22Rv1 (cell line): ENCODE measurements around the gene LRMDA.

Experiments
- H3K27ac ChIP-seq: fragments of 450-650 bp; 2 replicates; pipeline ENCODE4 v1.5.1; 2017
- ZFX ChIP-seq: fragments of 450-650 bp; IDR thresholded peaks from 2 replicates; pipeline ENCODE4 v1.6.1; 2017; ENCODE audit warnings: antibody characterized with exemption, borderline replicate concordance
- TF ChIP-seq, protein P1 (sequence below): fragments of 450-650 bp; IDR thresholded peaks from 2 replicates; pipeline ENCODE4 v1.5.1; 2017; ENCODE audit warnings: mild to moderate bottlenecking

LRMDA gene

GRCh38 chr10:75597773-75598440, 166.5 kb downstream of the LRMDA start:
- no peak overlapping the region for H3K27ac ChIP-seq
- no peak for TF ChIP-seq ZFX
- TF ChIP-seq, protein P1, sequence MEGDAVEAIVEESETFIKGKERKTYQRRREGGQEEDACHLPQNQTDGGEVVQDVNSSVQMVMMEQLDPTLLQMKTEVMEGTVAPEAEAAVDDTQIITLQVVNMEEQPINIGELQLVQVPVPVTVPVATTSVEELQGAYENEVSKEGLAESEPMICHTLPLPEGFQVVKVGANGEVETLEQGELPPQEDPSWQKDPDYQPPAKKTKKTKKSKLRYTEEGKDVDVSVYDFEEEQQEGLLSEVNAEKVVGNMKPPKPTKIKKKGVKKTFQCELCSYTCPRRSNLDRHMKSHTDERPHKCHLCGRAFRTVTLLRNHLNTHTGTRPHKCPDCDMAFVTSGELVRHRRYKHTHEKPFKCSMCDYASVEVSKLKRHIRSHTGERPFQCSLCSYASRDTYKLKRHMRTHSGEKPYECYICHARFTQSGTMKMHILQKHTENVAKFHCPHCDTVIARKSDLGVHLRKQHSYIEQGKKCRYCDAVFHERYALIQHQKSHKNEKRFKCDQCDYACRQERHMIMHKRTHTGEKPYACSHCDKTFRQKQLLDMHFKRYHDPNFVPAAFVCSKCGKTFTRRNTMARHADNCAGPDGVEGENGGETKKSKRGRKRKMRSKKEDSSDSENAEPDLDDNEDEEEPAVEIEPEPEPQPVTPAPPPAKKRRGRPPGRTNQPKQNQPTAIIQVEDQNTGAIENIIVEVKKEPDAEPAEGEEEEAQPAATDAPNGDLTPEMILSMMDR, result no peak

- no peak overlapping the region for H3K27ac ChIP-seq
- TF ChIP-seq ZFX, result no peak
- TF ChIP-seq, protein P1, result no peak
These were observed 167.6 kb downstream of the LRMDA start for GRCh38 chr10:75598998-75599397.

DNA sequence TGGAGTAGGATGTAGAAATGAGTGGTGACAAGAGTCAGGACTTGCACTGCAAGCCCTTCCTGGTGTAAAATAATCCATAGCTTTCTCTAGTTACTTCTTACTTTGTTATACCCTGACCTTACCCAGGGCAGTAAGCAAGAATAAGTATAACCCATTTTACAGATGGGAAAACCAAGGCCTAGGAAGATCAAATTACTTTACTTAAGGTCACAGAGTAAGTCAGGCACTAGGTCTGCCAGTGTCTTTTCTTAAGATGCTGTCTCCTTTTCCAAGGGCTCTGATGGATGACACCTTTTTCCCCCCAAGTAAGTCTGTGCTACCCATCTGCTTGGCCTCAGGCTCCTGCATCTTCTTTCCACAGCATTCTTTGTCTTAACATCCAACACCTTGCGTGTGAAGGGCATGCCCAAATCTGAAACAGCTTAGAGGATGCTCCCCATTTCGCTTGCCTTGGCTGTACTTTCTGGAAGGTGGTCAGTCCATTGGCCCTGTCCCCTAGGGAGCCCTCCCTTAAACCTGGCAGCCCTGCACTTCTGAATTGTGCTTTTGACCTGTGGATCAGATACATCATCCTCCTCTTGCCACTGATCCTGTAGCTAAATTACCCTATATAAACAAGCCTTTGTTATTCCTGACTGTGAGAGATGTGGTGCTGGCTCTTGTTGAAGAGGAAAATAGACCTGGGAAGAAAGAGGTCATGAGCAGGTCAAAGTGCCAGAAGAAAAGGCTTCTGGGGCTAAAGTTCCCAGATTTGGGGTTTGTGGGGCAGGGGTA, 168.6 kb downstream of the LRMDA start:
- TF ChIP-seq ZFX, result no peak
- TF ChIP-seq, protein P1, result no peak

GRCh38 chr10:75600833-75601232, 169.4 kb downstream of the LRMDA start:
- TF ChIP-seq ZFX, result no peak
- TF ChIP-seq, protein P1, result no peak
- H3K27ac ChIP-seq, result no peak overlapping the region

More for the DNA sequence above, 168.6 kb downstream of the LRMDA start:
- H3K27ac ChIP-seq, result no peak overlapping the region

GRCh38 chr10:75602341-75602740, 170.9 kb downstream of the LRMDA start:
- TF ChIP-seq, protein P1, result no peak
- no peak for TF ChIP-seq ZFX

GRCh38 chr10:75605096-75605495, 173.7 kb downstream of the LRMDA start:
- H3K27ac ChIP-seq, result peak overlapping the region; percentile 29; the same call in 1 of the 2 replicates
- TF ChIP-seq, protein P1, result no peak
- TF ChIP-seq ZFX, result no peak

More at GRCh38 chr10:75602341-75602740, 170.9 kb downstream of the LRMDA start:
- no peak overlapping the region for H3K27ac ChIP-seq

- peak overlapping the region; percentile 29; the same call in 1 of the 2 replicates for H3K27ac ChIP-seq
These were observed 174.4 kb downstream of the LRMDA start for GRCh38 chr10:75605795-75606194.
